H9 (cell line): ENCODE measurements around the gene REG3G. TPM values are rescaled to one million over a fixed set of nuclear protein-coding genes. Genes with fewer than 3 reads are reported as not detected.

Experiments
- DNase-seq: peaks from one replicate; pipeline ENCODE4 v3.0.0-alpha.2; 2017
- H2AFZ ChIP-seq: one replicate; pipeline ENCODE4 v1.6.1; 2013; ENCODE audit warnings: mild to moderate bottlenecking, low read length, control low read depth, moderate library complexity
- H2AK5ac ChIP-seq: 2 replicates; pipeline ENCODE4 v1.6.1; 2013; ENCODE audit warnings: low read length, control low read depth, mixed read lengths; ENCODE audit not compliant: insufficient read length
- H2BK120ac ChIP-seq: one replicate; pipeline ENCODE4 v1.6.1; 2013; ENCODE audit warnings: low read depth, mild to moderate bottlenecking, low read length, control low read depth, inconsistent platforms; ENCODE audit not compliant: poor library complexity, severe bottlenecking
- H2BK12ac ChIP-seq: 2 replicates; pipeline ENCODE4 v1.6.1; 2013; ENCODE audit warnings: low read length, control low read depth, mixed read lengths, low read depth; ENCODE audit not compliant: insufficient read length
- H2BK15ac ChIP-seq: 2 replicates; pipeline ENCODE4 v1.6.1; 2013; ENCODE audit warnings: low read depth, low read length, control low read depth
- H2BK20ac ChIP-seq: one replicate; pipeline ENCODE4 v1.6.1; 2013; ENCODE audit warnings: low read depth, mild to moderate bottlenecking, low read length, control low read depth, inconsistent platforms; ENCODE audit not compliant: poor library complexity, severe bottlenecking
- H2BK5ac ChIP-seq: 2 replicates; pipeline ENCODE4 v1.6.1; 2013; ENCODE audit warnings: low read length, control low read depth, mixed read lengths; ENCODE audit not compliant: insufficient read length
- H3K14ac ChIP-seq: 2 replicates; pipeline ENCODE4 v1.6.1; 2013; ENCODE audit warnings: low read length, control low read depth; ENCODE audit not compliant: insufficient read depth
- H3K18ac ChIP-seq: 2 replicates; pipeline ENCODE4 v1.6.1; 2013; ENCODE audit warnings: low read depth, mild to moderate bottlenecking, mixed read lengths, low read length, control low read depth; ENCODE audit not compliant: insufficient read length
- H3K23ac ChIP-seq: 2 replicates; pipeline ENCODE4 v1.6.1; 2013; ENCODE audit warnings: low read length, control low read depth, mixed read lengths, low read depth; ENCODE audit not compliant: insufficient read length
- H3K23me2 ChIP-seq: 2 replicates; pipeline ENCODE4 v1.6.1; 2013; ENCODE audit warnings: low read depth, mild to moderate bottlenecking, mixed read lengths, low read length, control low read depth; ENCODE audit not compliant: insufficient read length, poor library complexity, severe bottlenecking
- H3K27ac ChIP-seq: 2 replicates; pipeline ENCODE4 v1.5.1; 2013; ENCODE audit warnings: low read length, control low read depth, mixed read lengths, low read depth; ENCODE audit not compliant: insufficient read length
- H3K27me3 ChIP-seq: 2 replicates; pipeline ENCODE4 v1.6.1; 2013; ENCODE audit warnings: low read length, control low read depth, inconsistent platforms; ENCODE audit not compliant: insufficient read depth
- H3K4ac ChIP-seq: 2 replicates; pipeline ENCODE4 v1.6.1; 2013; ENCODE audit warnings: low read depth, mild to moderate bottlenecking, control low read depth, inconsistent platforms, low read length, moderate library complexity
- H3K4me1 ChIP-seq: 2 replicates; pipeline ENCODE4 v1.6.1; 2013; ENCODE audit warnings: low read length, control low read depth, inconsistent platforms; ENCODE audit not compliant: insufficient read depth
- H3K4me2 ChIP-seq: 2 replicates; pipeline ENCODE4 v1.6.1; 2013; ENCODE audit warnings: low read length, control low read depth, mixed read lengths; ENCODE audit not compliant: insufficient read length, insufficient read depth
- H3K56ac ChIP-seq: 2 replicates; pipeline ENCODE4 v1.6.1; 2013; ENCODE audit warnings: low read depth, mild to moderate bottlenecking, mixed read lengths, low read length, control low read depth; ENCODE audit not compliant: insufficient read length
- H3K79me1 ChIP-seq: 2 replicates; pipeline ENCODE4 v1.6.1; 2013; ENCODE audit warnings: low read depth, mild to moderate bottlenecking, moderate library complexity, low read length, control low read depth, inconsistent platforms; ENCODE audit not compliant: insufficient read depth, poor library complexity, severe bottlenecking
- H3K79me2 ChIP-seq: 2 replicates; pipeline ENCODE4 v1.6.1; 2013; ENCODE audit warnings: low read length, control low read depth, inconsistent platforms; ENCODE audit not compliant: insufficient read depth
- H3K9ac ChIP-seq: 2 replicates; pipeline ENCODE4 v1.6.1; 2013; ENCODE audit warnings: low read length, control low read depth, mixed read lengths; ENCODE audit not compliant: insufficient read length; ENCODE audit errors: extremely low read depth
- H3K9me3 ChIP-seq: one replicate; pipeline ENCODE4 v1.6.1; 2013; ENCODE audit warnings: low read depth, low read length, inconsistent platforms; ENCODE audit not compliant: control insufficient read depth
- H3T11ph ChIP-seq: one replicate; pipeline ENCODE4 v1.6.1; 2013; ENCODE audit warnings: mild to moderate bottlenecking, low read length, control low read depth, inconsistent platforms
- H4K20me1 ChIP-seq: one replicate; pipeline ENCODE4 v1.6.1; 2013; ENCODE audit not compliant: control insufficient read depth, insufficient read length, insufficient read depth
- H4K5ac ChIP-seq: 2 replicates; pipeline ENCODE4 v1.6.1; 2013; ENCODE audit warnings: low read depth, mild to moderate bottlenecking, mixed read lengths, low read length, control low read depth; ENCODE audit not compliant: insufficient read length
- H4K8ac ChIP-seq: replicated peaks from 2 replicates; pipeline ENCODE4 v1.6.1; 2013; ENCODE audit warnings: low read length, control low read depth, mixed read lengths, low read depth; ENCODE audit not compliant: insufficient read length
- H4K91ac ChIP-seq: 2 replicates; pipeline ENCODE4 v1.6.1; 2013; ENCODE audit warnings: low read depth, mild to moderate bottlenecking, moderate library complexity, mixed read lengths, low read length, control low read depth; ENCODE audit not compliant: insufficient read length
- H3K27ac Mint-ChIP-seq, 3 experiments: 2 replicates in 2 of 3; 3 replicates in 1 of 3; pipeline ENCODE4 v1.8.0; 2020 to 2021; ENCODE audit warnings: mixed read lengths in 3 of 3, mild to moderate bottlenecking in 1 of 3, moderate library complexity in 1 of 3
- H3K27me3 Mint-ChIP-seq: 2 replicates; pipeline ENCODE4 v1.8.0; 2021; ENCODE audit warnings: low read depth, mild to moderate bottlenecking, moderate library complexity, mixed read lengths
- H3K36me3 Mint-ChIP-seq, 3 experiments: 2 replicates in 2 of 3; 3 replicates in 1 of 3; pipeline ENCODE4 v1.8.0; 2020 to 2021; ENCODE audit warnings: low read depth in 3 of 3, mixed read lengths in 3 of 3; ENCODE audit not compliant: insufficient read depth in 1 of 3
- H3K4me1 Mint-ChIP-seq, 2 experiments: 2 replicates each; pipeline ENCODE4 v1.8.0; 2020; ENCODE audit warnings: mixed read lengths in 2 of 2
- H3K4me3 Mint-ChIP-seq, 2 experiments: 2 replicates in 1 of 2; 3 replicates in 1 of 2; pipeline ENCODE4 v1.8.0; 2020 to 2021; ENCODE audit warnings: mild to moderate bottlenecking in 2 of 2, mixed read lengths in 2 of 2, moderate library complexity in 1 of 2
- H3K9me3 Mint-ChIP-seq, 2 experiments: 2 replicates in 1 of 2; 3 replicates in 1 of 2; pipeline ENCODE4 v1.8.0; 2020; ENCODE audit warnings: mild to moderate bottlenecking in 2 of 2, mixed read lengths in 2 of 2, moderate library complexity in 1 of 2
- CTCF ChIP-seq: fragments of 200-600 bp; sonication (generic); conservative IDR thresholded peaks from 3 replicates; pipeline ENCODE4 v1.8.0; 2021; ENCODE audit warnings: antibody characterized with exemption, mild to moderate bottlenecking
- WGBS: extraction: QIAGEN DNeasy Blood & Tissue Kit; methylation state at CpG from one replicate; pipeline ENCODE4 v1.1.7; 2013; ENCODE audit warnings: missing lambda C conversion rate, low lambda C conversion rate, mixed read lengths; ENCODE audit not compliant: insufficient read length; ENCODE audit errors: extremely low coverage; 5-methylcytosine and 5-hydroxymethylcytosine counted together
- total RNA-seq: library from RNA; stranded (reverse); gene quantifications from 2 replicates; pipeline ENCODE4 v1.2.1, GENCODE V29; 2021

Gene REG3G
- total RNA-seq, 1 experiment from 2014 or later, result not detected

- H3K4me3 Mint-ChIP-seq, result no peak overlapping the region
- no peaks in the 10 kb centered on the region for H4K20me1 ChIP-seq
- H3K4ac ChIP-seq, result no peak overlapping the region
- H2AFZ ChIP-seq, result no peak overlapping the region
- no peaks in the 10 kb centered on the region for H3K9me3 ChIP-seq
- no peaks in the 10 kb centered on the region for H3K79me1 ChIP-seq
- H4K8ac ChIP-seq, result no peak overlapping the region
- no peak overlapping the region for H3K4me2 ChIP-seq
- H3K23ac ChIP-seq, result no peak overlapping the region
- H4K5ac ChIP-seq, result no peak overlapping the region
- no peaks in the 10 kb centered on the region for H3K27me3 ChIP-seq
- no peak overlapping the region for H3K56ac ChIP-seq
- H3K18ac ChIP-seq, result no peak overlapping the region
- no peaks in the 10 kb centered on the region for H3K4me1 ChIP-seq
- no peak overlapping the region for H2BK12ac ChIP-seq
- H3K9me3 Mint-ChIP-seq, result peaks cover 3 to 5% of the 10 kb centered on the region in 2 experiments; a peak in 2 of 5 replicates
- H3K23me2 ChIP-seq, result no peaks in the 10 kb centered on the region
- no peak overlapping the region for H3K27ac Mint-ChIP-seq
- TF ChIP-seq CTCF, result no peak
- H2BK120ac ChIP-seq, result no peak overlapping the region
- H3K27ac ChIP-seq, result no peak overlapping the region
- H3K9ac ChIP-seq, result no peak overlapping the region
- no peaks in the 10 kb centered on the region; a peak in 1 of 4 replicates for H3K4me1 Mint-ChIP-seq
- no peak overlapping the region for H3T11ph ChIP-seq
- H3K36me3 Mint-ChIP-seq, result no peaks in the 10 kb centered on the region
- H3K14ac ChIP-seq, result no peak overlapping the region
- no peak overlapping the region for H2BK20ac ChIP-seq
- H2BK15ac ChIP-seq, result no peak overlapping the region
- no peak overlapping the region for H2AK5ac ChIP-seq
- H4K91ac ChIP-seq, result no peak overlapping the region
- H3K79me2 ChIP-seq, result no peaks in the 10 kb centered on the region; the same call in 1 of the 2 replicates
- no peak overlapping the region for H2BK5ac ChIP-seq
- no CpG with 5 or more reads among the region's 4 CpGs for WGBS
- DNase-seq, result no peak
- no peaks in the 10 kb centered on the region for H3K27me3 Mint-ChIP-seq
These were observed 559 bp downstream of the REG3G start for GRCh38 chr2:79026061-79026460.
